ENCODE data around the gene NOS3. TPM values are rescaled to one million over a fixed set of nuclear protein-coding genes. Genes with fewer than 3 reads are reported as not detected.

The NOS3 gene
- total and polyA plus RNA-seq, 5 donors from 2014 or later: 3.2 to 10.7 (median 7.4) TPM

GRCh38 chr7:151053751-151054150, 62.9 kb downstream of the NOS3 start:
- Histone ChIP-seq H3K27ac (ENCODE audit: insufficient read depth, low read length, poor library complexity, severe bottlenecking) (no peak overlapping the region), H3K36me3 (ENCODE audit: control insufficient read depth, insufficient read depth, low read length) (no peaks in the 10 kb centered on the region), H3K9me3 (ENCODE audit: control insufficient read depth in 2 of 2, low read length in 2 of 2) (no peaks in the 10 kb centered on the region), H3K4me1 (ENCODE audit: control insufficient read depth, insufficient read depth, low read length, poor library complexity, severe bottlenecking) (peaks cover 28% of the 10 kb centered on the region), H3K4me3 (ENCODE audit: low read depth, low read length) (no peak overlapping the region), H3K27me3 (ENCODE audit: control insufficient read depth, insufficient read depth, low read length) (no peaks in the 10 kb centered on the region)
- Mint-ChIP-seq H3K4me1 (peaks cover 0 to 39% (median 11%) of the 10 kb centered on the region in 4 donors), H3K36me3 (peaks cover 12% of the 10 kb centered on the region), H3K4me3 (peak overlapping the region in 1 of 4 donors; percentile 56), H3K9me3 (peaks cover 0 to 1% (median 0%) of the 10 kb centered on the region in 7 donors), H3K27ac (no peak overlapping the region), H3K27me3 (no peaks in the 10 kb centered on the region)
- DNase-seq (no peak), ATAC-seq (ENCODE audit: low read depth in 2 of 2) (no peak)

DNA sequence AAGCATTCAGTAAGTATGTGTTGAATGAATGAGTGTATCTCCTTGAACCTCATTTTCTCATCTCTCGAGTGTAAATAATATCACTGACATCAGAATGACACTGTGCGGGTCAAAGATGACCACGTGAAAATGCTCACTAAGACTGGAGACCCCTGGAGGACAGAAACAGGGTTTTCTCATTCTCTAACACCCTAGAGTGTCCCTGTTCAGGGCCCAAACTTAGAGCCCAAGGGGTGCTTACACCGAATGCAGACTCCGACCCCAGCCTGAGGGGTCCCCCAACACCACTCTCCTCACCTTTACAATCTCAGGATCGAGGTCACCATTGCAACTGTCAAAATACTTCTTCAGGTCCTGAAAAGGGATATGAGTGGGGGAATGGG, 65.5 kb downstream of the NOS3 start:
- no peaks in the 10 kb centered on the region for H3K27me3 Mint-ChIP-seq
- Histone ChIP-seq H3K27ac (ENCODE audit: insufficient read depth, low read length, poor library complexity, severe bottlenecking) (no peak overlapping the region), H3K27me3 (ENCODE audit: control insufficient read depth, insufficient read depth, low read length) (no peaks in the 10 kb centered on the region), H3K9me3 (ENCODE audit: control insufficient read depth in 2 of 2, low read length in 2 of 2) (no peaks in the 10 kb centered on the region), H3K36me3 (ENCODE audit: control insufficient read depth, insufficient read depth, low read length) (no peaks in the 10 kb centered on the region), H3K4me3 (ENCODE audit: low read depth, low read length) (no peak overlapping the region), H3K4me1 (ENCODE audit: control insufficient read depth, insufficient read depth, low read length, poor library complexity, severe bottlenecking) (peaks cover 44% of the 10 kb centered on the region)
- H3K9me3 Mint-ChIP-seq: peaks cover 0 to 1% (median 0%) of the 10 kb centered on the region in 7 donors
- no peak for DNase-seq
- no peak overlapping the region for H3K27ac Mint-ChIP-seq
- peaks cover 0 to 57% (median 12%) of the 10 kb centered on the region in 4 donors for H3K4me1 Mint-ChIP-seq
- no peak for ATAC-seq (ENCODE audit: low read depth in 2 of 2)
- peaks cover 12% of the 10 kb centered on the region for H3K36me3 Mint-ChIP-seq
- peak overlapping the region; percentile 55 to 97 (median 91) for H3K4me3 Mint-ChIP-seq

- ATAC-seq (ENCODE audit: low read depth in 2 of 2): no peak
- no peaks in the 10 kb centered on the region for H3K9me3 ChIP-seq (ENCODE audit: control insufficient read depth in 2 of 2, low read length in 2 of 2)
- DNase-seq: no peak
- H3K27ac ChIP-seq (ENCODE audit: insufficient read depth, low read length, poor library complexity, severe bottlenecking): no peak overlapping the region
- Mint-ChIP-seq H3K4me1 (peaks cover 0 to 63% (median 15%) of the 10 kb centered on the region in 4 donors), H3K4me3 (peak overlapping the region; percentile 89 to 97 (median 95)), H3K27me3 (no peaks in the 10 kb centered on the region), H3K36me3 (peaks cover 12% of the 10 kb centered on the region), H3K9me3 (peaks cover 0 to 1% (median 0%) of the 10 kb centered on the region in 7 donors), H3K27ac (peak overlapping the region in 1 of 3 donors; percentile 36)
- H3K4me1 ChIP-seq (ENCODE audit: control insufficient read depth, insufficient read depth, low read length, poor library complexity, severe bottlenecking): peaks cover 46% of the 10 kb centered on the region
- no peaks in the 10 kb centered on the region for H3K36me3 ChIP-seq (ENCODE audit: control insufficient read depth, insufficient read depth, low read length)
- H3K27me3 ChIP-seq (ENCODE audit: control insufficient read depth, insufficient read depth, low read length): no peaks in the 10 kb centered on the region
- H3K4me3 ChIP-seq (ENCODE audit: low read depth, low read length): peak overlapping the region; percentile 92
Measured at GRCh38 chr7:151056666-151057505, 66.1 kb downstream of the NOS3 start.

GRCh38 chr7:151057506-151057988, 66.7 kb downstream of the NOS3 start, which contains the start of gene CDK5:
TSS of gene CDK5 (minus strand) at chr7:151057897. CDS start at chr7:151057848, 49 bp downstream.
- Histone ChIP-seq H3K27ac (ENCODE audit: insufficient read depth, low read length, poor library complexity, severe bottlenecking) (peak within 1 kb of the TSS; percentile 88), H3K27me3 (ENCODE audit: control insufficient read depth, insufficient read depth, low read length) (no peaks in the 10 kb centered on the region), H3K36me3 (ENCODE audit: control insufficient read depth, insufficient read depth, low read length) (no peaks in the 10 kb centered on the region), H3K4me1 (ENCODE audit: control insufficient read depth, insufficient read depth, low read length, poor library complexity, severe bottlenecking) (peaks cover 46% of the 10 kb centered on the region), H3K9me3 (ENCODE audit: control insufficient read depth in 2 of 2, low read length in 2 of 2) (no peaks in the 10 kb centered on the region), H3K4me3 (ENCODE audit: low read depth, low read length) (peak within 1 kb of the TSS; percentile 92)
- Mint-ChIP-seq H3K4me1 (peaks cover 0 to 63% (median 15%) of the 10 kb centered on the region in 4 donors), H3K27me3 (no peaks in the 10 kb centered on the region), H3K36me3 (peaks cover 10% of the 10 kb centered on the region), H3K9me3 (peaks cover 0 to 1% (median 0%) of the 10 kb centered on the region in 7 donors), H3K4me3 (peak within 1 kb of the TSS; percentile 89 to 97 (median 95)), H3K27ac (peak within 1 kb of the TSS; percentile 93 to 97 (median 96))
- ATAC-seq (ENCODE audit: low read depth in 2 of 2) (no peak), DNase-seq (no peak)

DNA sequence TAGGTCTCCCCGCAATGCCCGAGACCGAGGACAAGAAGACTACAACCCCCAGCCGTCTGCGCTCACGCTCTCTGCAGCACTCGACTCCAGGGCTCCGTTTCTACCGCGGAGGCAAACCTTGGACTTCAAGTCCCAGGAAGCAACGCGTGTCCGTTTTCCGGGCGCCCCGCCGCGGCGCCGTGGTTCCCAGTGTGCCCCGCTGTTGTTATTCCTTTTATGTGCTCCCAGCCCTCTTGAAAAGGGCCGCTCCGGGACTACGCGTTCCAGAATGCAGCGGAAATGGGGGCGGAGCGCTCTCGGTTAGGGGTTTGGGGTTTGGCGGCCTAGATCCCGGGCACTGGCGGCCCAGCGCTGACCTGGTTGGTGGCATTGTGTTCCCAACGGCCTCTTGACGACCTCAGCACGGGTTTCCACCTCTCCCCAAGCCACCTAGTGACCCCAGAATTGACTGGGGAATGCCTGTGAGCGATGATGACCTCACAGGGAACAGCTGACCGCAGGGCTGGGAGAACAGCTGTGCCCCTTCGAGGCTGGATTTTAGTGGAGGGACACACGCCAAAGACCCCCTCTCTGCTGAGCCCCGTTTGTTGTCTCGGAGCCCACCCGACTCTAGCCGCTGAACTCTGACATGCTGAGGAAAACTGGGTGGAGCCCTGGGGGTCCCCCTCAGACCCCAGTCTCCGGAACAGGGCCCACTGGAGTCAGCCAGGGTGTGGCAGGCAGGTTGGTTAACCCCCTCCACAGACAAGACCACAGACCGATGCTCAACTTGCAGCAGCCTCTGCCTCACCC, 67.4 kb downstream of the NOS3 start:
- Histone ChIP-seq H3K27me3 (ENCODE audit: control insufficient read depth, insufficient read depth, low read length) (no peaks in the 10 kb centered on the region), H3K36me3 (ENCODE audit: control insufficient read depth, insufficient read depth, low read length) (no peaks in the 10 kb centered on the region), H3K9me3 (ENCODE audit: control insufficient read depth in 2 of 2, low read length in 2 of 2) (no peaks in the 10 kb centered on the region), H3K27ac (ENCODE audit: insufficient read depth, low read length, poor library complexity, severe bottlenecking) (peak overlapping the region; percentile 88), H3K4me3 (ENCODE audit: low read depth, low read length) (peak overlapping the region; percentile 86), H3K4me1 (ENCODE audit: control insufficient read depth, insufficient read depth, low read length, poor library complexity, severe bottlenecking) (peaks cover 42% of the 10 kb centered on the region)
- peak; percentile 97 to 100 (median 98) for DNase-seq
- peaks cover 0 to 1% (median 0%) of the 10 kb centered on the region in 7 donors for H3K9me3 Mint-ChIP-seq
- peaks cover 6% of the 10 kb centered on the region for H3K36me3 Mint-ChIP-seq
- H3K27me3 Mint-ChIP-seq: no peaks in the 10 kb centered on the region
- ATAC-seq (ENCODE audit: low read depth in 2 of 2): peak; percentile 96 to 97
- H3K4me1 Mint-ChIP-seq: peaks cover 0 to 56% (median 13%) of the 10 kb centered on the region in 4 donors
- peak overlapping the region; percentile 89 to 97 (median 95) for H3K4me3 Mint-ChIP-seq
- peak overlapping the region; percentile 93 to 97 (median 96) for H3K27ac Mint-ChIP-seq

DNA sequence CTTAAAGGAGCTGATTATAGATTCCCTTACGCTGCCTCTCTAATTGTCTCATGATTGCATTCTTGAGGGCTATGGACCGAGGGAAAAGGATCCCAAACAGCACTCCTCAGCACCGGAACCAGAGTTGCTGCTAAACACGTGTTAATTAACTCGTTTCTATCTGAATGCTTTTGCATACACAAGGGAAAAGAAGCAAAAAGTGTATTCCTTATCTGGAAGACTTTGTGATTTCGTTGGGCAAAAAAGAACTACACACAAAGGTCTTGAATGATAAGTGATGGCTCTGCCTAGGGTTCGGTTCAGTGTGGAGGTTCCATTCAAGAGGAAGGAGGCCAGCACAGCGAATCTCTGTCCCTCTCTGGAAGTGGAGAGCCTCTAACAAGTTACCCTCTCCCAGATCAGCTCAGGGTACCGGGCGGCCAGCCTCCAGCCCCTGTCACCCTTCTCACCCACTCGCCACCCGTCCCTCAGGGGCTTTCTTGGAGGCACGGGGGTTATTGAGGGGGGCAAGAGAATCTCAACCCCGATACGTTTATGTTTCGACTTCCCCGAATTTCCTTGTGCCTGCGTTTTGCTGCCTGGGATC, 68.1 kb downstream of the NOS3 start:
- Mint-ChIP-seq H3K4me1 (peaks cover 0 to 52% (median 13%) of the 10 kb centered on the region in 4 donors), H3K4me3 (peak overlapping the region; percentile 89 to 97 (median 95)), H3K27me3 (no peaks in the 10 kb centered on the region), H3K27ac (peak overlapping the region; percentile 93 to 97 (median 96)), H3K36me3 (peaks cover 6% of the 10 kb centered on the region), H3K9me3 (peaks cover 0 to 1% (median 0%) of the 10 kb centered on the region in 7 donors)
- Histone ChIP-seq H3K27ac (ENCODE audit: insufficient read depth, low read length, poor library complexity, severe bottlenecking) (peak overlapping the region; percentile 88), H3K36me3 (ENCODE audit: control insufficient read depth, insufficient read depth, low read length) (no peaks in the 10 kb centered on the region), H3K4me3 (ENCODE audit: low read depth, low read length) (peak overlapping the region; percentile 86), H3K4me1 (ENCODE audit: control insufficient read depth, insufficient read depth, low read length, poor library complexity, severe bottlenecking) (peaks cover 41% of the 10 kb centered on the region), H3K9me3 (ENCODE audit: control insufficient read depth in 2 of 2, low read length in 2 of 2) (no peaks in the 10 kb centered on the region), H3K27me3 (ENCODE audit: control insufficient read depth, insufficient read depth, low read length) (no peaks in the 10 kb centered on the region)
- ATAC-seq (ENCODE audit: low read depth in 2 of 2) (no peak), DNase-seq (peak in 2 of 3 donors; percentile 26 to 43)

Data from CD4-positive, CD25-positive, alpha-beta regulatory T cell (primary cell).